HCT116 (cell line): ENCODE measurements around the gene RETREG1. TPM values are rescaled to one million over a fixed set of nuclear protein-coding genes. Genes with fewer than 3 reads are reported as not detected.

Source experiments
- ATAC-seq: fragments of 200-7000 bp; cut with Tn5 transposase; 2 replicates; pipeline ENCODE4 v1.9.1; 2020; ENCODE audit warnings: mild to moderate bottlenecking, moderate library complexity
- BruUV-seq: library from RNA; stranded (reverse); fragments of 400-500 nt; replicated peaks from 2 replicates; lab custom pipeline; 2021; lab: Mats Ljungman, UMichigan
- CTCF ChIA-PET: fragments of 300-600 bp; sonication (Branson Sonifier 250); formaldehyde crosslinking; loops from one replicate; lab custom pipeline; 2021; ENCODE audit warnings: antibody characterized with exemption; lab: Charles Lee
- POLR2A ChIA-PET: fragments of 300-600, 350-600 bp; sonication (Branson Sonifier 250); formaldehyde crosslinking; loops from one replicate; lab custom pipeline; 2021; ENCODE audit warnings: antibody characterized with exemption; lab: Charles Lee
- RAD21 ChIA-PET, 2 experiments: fragments of 300-600 bp; sonication (Branson Sonifier 250); formaldehyde crosslinking; loops; one replicate each; lab custom pipeline; 2023; ENCODE audit warnings: low total read pairs in 2 of 2; ENCODE audit not compliant: uncharacterized antibody in 2 of 2, unreplicated experiment in 2 of 2, low non-redundant PET in 1 of 2; lab: Charles Lee
- DNase-seq: peaks from one replicate; pipeline ENCODE4 v3.0.0-alpha.2; 2010; ENCODE audit warnings: low read depth, low spot score
- H2AFZ ChIP-seq: fragments of 200-600 bp; shearing (Covaris generic), sonication (generic); 2 replicates; pipeline ENCODE4 v1.6.1; 2017; ENCODE audit warnings: low read depth, mixed run types, mixed read lengths, antibody characterized with exemption, low read length; ENCODE audit not compliant: poor library complexity, severe bottlenecking
- H3K27ac ChIP-seq: 2 replicates; pipeline ENCODE4 v1.5.1; 2012; ENCODE audit warnings: low read depth, low read length
- H3K27me3 ChIP-seq: fragments of 200-600 bp; sonication (generic); 2 replicates; pipeline ENCODE4 v1.6.1; 2016; ENCODE audit warnings: mixed run types, low read length, mixed read lengths; ENCODE audit not compliant: insufficient read depth
- H3K36me3 ChIP-seq, 2 experiments: fragments of 200-500 bp in 1 of 2; fragments of 200-600 bp in 1 of 2; sonication (Bioruptor generic) in 1 of 2; sonication (generic) in 1 of 2; 2 replicates each; pipeline versions ENCODE4 v1.5.1 to v1.6.1; 2014 to 2016; ENCODE audit warnings: low read length in 2 of 2, inconsistent platforms in 1 of 2, mixed read lengths in 1 of 2, mixed run types in 1 of 2; ENCODE audit not compliant: insufficient read depth in 2 of 2, control insufficient read depth in 1 of 2
- H3K4me1 ChIP-seq, 2 experiments: fragments of 200-600 bp in 1 of 2; sonication (generic) in 1 of 2; 2 replicates each; pipeline versions ENCODE4 v1.5.1 to v1.6.1; 2012 to 2017; ENCODE audit warnings: low read length in 2 of 2, inconsistent platforms in 1 of 2, mild to moderate bottlenecking in 1 of 2, mixed read lengths in 1 of 2, mixed run types in 1 of 2, moderate library complexity in 1 of 2; ENCODE audit not compliant: insufficient read depth in 2 of 2, control insufficient read depth in 1 of 2
- H3K4me2 ChIP-seq: fragments of 200-600 bp; sonication (generic); 2 replicates; pipeline ENCODE4 v1.6.1; 2017; ENCODE audit warnings: mixed run types, low read length, mixed read lengths
- H3K4me3 ChIP-seq, 2 experiments: fragments of 200-600 bp in 1 of 2; sonication (generic) in 1 of 2; replicated peaks in 1 of 2; 2 replicates each; pipeline ENCODE4 v1.5.1; 2011 to 2016; ENCODE audit warnings: low read length in 2 of 2, control low read depth in 1 of 2, low read depth in 1 of 2, mild to moderate bottlenecking in 1 of 2, mixed read lengths in 1 of 2, mixed run types in 1 of 2
- H3K79me2 ChIP-seq: fragments of 200-600 bp; sonication (generic); 2 replicates; pipeline ENCODE4 v1.6.1; 2017; ENCODE audit warnings: mild to moderate bottlenecking, mixed run types, low read length, moderate library complexity, mixed read lengths; ENCODE audit not compliant: insufficient read depth
- H3K9ac ChIP-seq: fragments of 200-600 bp; sonication (generic); 2 replicates; pipeline ENCODE4 v1.6.1; 2016; ENCODE audit warnings: low read length, mixed read lengths
- H3K9me2 ChIP-seq: fragments of 200-600 bp; sonication (generic), shearing (Covaris generic); 2 replicates; pipeline ENCODE4 v1.6.1; 2017; ENCODE audit warnings: mixed run types, mild to moderate bottlenecking, moderate library complexity; ENCODE audit not compliant: insufficient read depth
- H3K9me3 ChIP-seq, 2 experiments: fragments of 200-500 bp in 1 of 2; fragments of 200-600 bp in 1 of 2; sonication (Bioruptor generic) in 1 of 2; sonication (generic) in 1 of 2; 2 replicates each; pipeline ENCODE4 v1.6.1; 2014 to 2017; ENCODE audit warnings: low read length in 2 of 2, mixed read lengths in 2 of 2, inconsistent platforms in 1 of 2, low read depth in 1 of 2, mild to moderate bottlenecking in 1 of 2, mixed run types in 1 of 2, moderate library complexity in 1 of 2; ENCODE audit not compliant: control insufficient read depth in 1 of 2, insufficient read depth in 1 of 2
- H4K20me1 ChIP-seq: fragments of 200-600 bp; sonication (generic), shearing (Covaris generic); 2 replicates; pipeline ENCODE4 v1.6.1; 2017; ENCODE audit warnings: mixed run types, mild to moderate bottlenecking, moderate library complexity; ENCODE audit not compliant: insufficient read depth
- CEBPB ChIP-seq: IDR thresholded peaks from 2 replicates; pipeline ENCODE4 v1.6.1; 2012; ENCODE audit warnings: low read depth
- EZH2 ChIP-seq: fragments of 200-600 bp; sonication (generic); IDR thresholded peaks from 2 replicates; pipeline ENCODE4 v1.6.1; 2017; ENCODE audit warnings: antibody characterized with exemption, mixed run types
- JUND ChIP-seq: IDR thresholded peaks from 2 replicates; pipeline ENCODE4 v1.6.1; 2012
- RAD21 ChIP-seq: IDR thresholded peaks from 2 replicates; pipeline ENCODE4 v1.6.1; 2012; ENCODE audit warnings: low read depth, mild to moderate bottlenecking
- SIN3A ChIP-seq: IDR thresholded peaks from 2 replicates; pipeline ENCODE4 v1.6.1; 2012; ENCODE audit warnings: low read depth
- SRF ChIP-seq: IDR thresholded peaks from 2 replicates; pipeline ENCODE4 v1.6.1; 2012; ENCODE audit warnings: low read depth
- ZFX ChIP-seq: fragments of 450-650 bp; IDR thresholded peaks from 2 replicates; pipeline ENCODE4 v1.6.1; 2017
- intact Hi-C: fragments of 100-400 bp; cut with micrococcal nuclease; formaldehyde crosslinking; loops from 2 replicates; pipeline ENCODE4 v1.10.0; 2022
- total RNA-seq: library from RNA; stranded (reverse); gene quantifications from one replicate; pipeline ENCODE4 v1.2.1, GENCODE V29; 2021; ENCODE audit not compliant: unreplicated experiment
- TF ChIP-seq, protein P1 (sequence below): IDR thresholded peaks from 2 replicates; pipeline ENCODE4 v1.6.1; 2011; ENCODE audit warnings: mild to moderate bottlenecking, low read length, moderate library complexity; ENCODE audit not compliant: insufficient replicate concordance; ENCODE audit errors: extremely low read depth
- TF ChIP-seq, protein P2 (sequence below): IDR thresholded peaks from 2 replicates; pipeline ENCODE4 v1.6.1; 2012

The RETREG1 gene
- total RNA-seq, 1 experiment from 2014 or later: 6.0 TPM

DNA sequence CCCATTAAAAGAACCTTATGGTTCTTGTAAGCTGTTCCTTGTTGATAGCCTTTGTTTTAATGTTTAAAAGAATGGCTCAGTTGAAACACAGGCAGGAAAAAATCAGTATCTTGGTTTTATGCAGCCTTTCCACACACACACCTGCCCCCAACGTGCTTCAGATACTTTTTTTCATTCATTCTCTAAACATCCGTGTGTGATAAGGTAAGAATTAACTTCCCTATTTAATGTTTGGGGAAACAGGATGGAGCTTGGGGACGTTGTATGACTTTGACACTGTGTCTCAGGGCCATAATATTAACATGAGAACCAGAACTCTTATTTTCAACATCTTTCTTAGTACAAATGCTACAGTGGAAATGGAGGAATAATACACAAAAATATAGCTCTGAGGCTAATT lies 145.4 kb downstream of the RETREG1 start:
- Histone ChIP-seq H3K9me2 (no peaks in the 10 kb centered on the region), H3K79me2 (peaks cover 18% of the 10 kb centered on the region; the same call in 1 of the 2 replicates), H3K36me3 (no peaks in the 10 kb centered on the region), H3K9ac (no peak overlapping the region), H3K4me3 (no peak overlapping the region), H3K9me3 (no peaks in the 10 kb centered on the region), H4K20me1 (no peaks in the 10 kb centered on the region), H3K4me1 (peaks cover 6 to 16% of the 10 kb centered on the region in 2 experiments; a peak in 3 of 4 replicates), H3K4me2 (no peak overlapping the region), H3K27ac (no peak overlapping the region), H3K27me3 (no peaks in the 10 kb centered on the region), H2AFZ (no peak overlapping the region)
- no TSS peak for BruUV-seq
- TF ChIP-seq ZFX (no peak), SIN3A (no peak), RAD21 (no peak), SRF (no peak), EZH2 (no peak), JUND (no peak), CEBPB (no peak)
- TF ChIP-seq, protein P1, sequence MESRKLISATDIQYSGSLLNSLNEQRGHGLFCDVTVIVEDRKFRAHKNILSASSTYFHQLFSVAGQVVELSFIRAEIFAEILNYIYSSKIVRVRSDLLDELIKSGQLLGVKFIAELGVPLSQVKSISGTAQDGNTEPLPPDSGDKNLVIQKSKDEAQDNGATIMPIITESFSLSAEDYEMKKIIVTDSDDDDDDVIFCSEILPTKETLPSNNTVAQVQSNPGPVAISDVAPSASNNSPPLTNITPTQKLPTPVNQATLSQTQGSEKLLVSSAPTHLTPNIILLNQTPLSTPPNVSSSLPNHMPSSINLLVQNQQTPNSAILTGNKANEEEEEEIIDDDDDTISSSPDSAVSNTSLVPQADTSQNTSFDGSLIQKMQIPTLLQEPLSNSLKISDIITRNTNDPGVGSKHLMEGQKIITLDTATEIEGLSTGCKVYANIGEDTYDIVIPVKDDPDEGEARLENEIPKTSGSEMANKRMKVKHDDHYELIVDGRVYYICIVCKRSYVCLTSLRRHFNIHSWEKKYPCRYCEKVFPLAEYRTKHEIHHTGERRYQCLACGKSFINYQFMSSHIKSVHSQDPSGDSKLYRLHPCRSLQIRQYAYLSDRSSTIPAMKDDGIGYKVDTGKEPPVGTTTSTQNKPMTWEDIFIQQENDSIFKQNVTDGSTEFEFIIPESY: no peak
- TF ChIP-seq, protein P2, sequence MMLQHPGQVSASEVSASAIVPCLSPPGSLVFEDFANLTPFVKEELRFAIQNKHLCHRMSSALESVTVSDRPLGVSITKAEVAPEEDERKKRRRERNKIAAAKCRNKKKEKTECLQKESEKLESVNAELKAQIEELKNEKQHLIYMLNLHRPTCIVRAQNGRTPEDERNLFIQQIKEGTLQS: no peak
- DNase-seq (no peak), ATAC-seq (no peak)
- CTCF ChIA-PET: no interaction called here
- RAD21 ChIA-PET: no interaction called here
- intact Hi-C loops: no loop called here
- POLR2A ChIA-PET: no interaction called here
